HEK293T (cell line): ENCODE measurements around the gene PCDHGB2.
"Not testable (repeated sequence)": the region's sequence is repeated elsewhere in the genome, so short reads cannot be mapped to it uniquely, and the experiment has no call there.

Experiments
- CTCF ChIA-PET: fragments of 350-600 bp; formaldehyde crosslinking; extraction: SDS; loops from one replicate; lab custom pipeline; 2021; ENCODE audit warnings: antibody characterized with exemption, inconsistent platforms; lab: Yijun Ruan, JAX
- POLR2A ChIA-PET: fragments of 350-600 bp; formaldehyde crosslinking; extraction: SDS; loops from one replicate; lab custom pipeline; 2020; ENCODE audit warnings: antibody characterized with exemption, inconsistent platforms; lab: Yijun Ruan, JAX
- DNase-seq: peaks from one replicate; pipeline ENCODE4 v3.0.0; 2012; ENCODE audit warnings: mixed read lengths; ENCODE audit errors: extremely low spot score
- ARNT ChIP-seq: fragments of 450-650 bp; IDR thresholded peaks from 2 replicates; pipeline ENCODE4 v1.6.1; 2017; ENCODE audit warnings: mild to moderate bottlenecking
- BHLHE40 ChIP-seq: fragments of 450-650 bp; IDR thresholded peaks from 2 replicates; pipeline ENCODE4 v1.6.1; 2016; ENCODE audit warnings: mild to moderate bottlenecking, moderate library complexity, borderline replicate concordance
- CTBP1 ChIP-seq: fragments of 450-650 bp; IDR thresholded peaks from 2 replicates; pipeline ENCODE4 v1.6.1; 2016; ENCODE audit warnings: borderline replicate concordance
- ELF4 ChIP-seq: fragments of 450-650 bp; IDR thresholded peaks from 2 replicates; pipeline ENCODE4 v1.6.1; 2017; ENCODE audit warnings: antibody characterized with exemption
- FOXA1 ChIP-seq: fragments of 450-650 bp; IDR thresholded peaks from 2 replicates; pipeline ENCODE4 v1.6.1; 2016; ENCODE audit warnings: mild to moderate bottlenecking
- FOXK2 ChIP-seq: fragments of 450-650 bp; IDR thresholded peaks from 2 replicates; pipeline ENCODE4 v1.6.1; 2016; ENCODE audit warnings: mild to moderate bottlenecking
- FOXM1 ChIP-seq: fragments of 450-650 bp; IDR thresholded peaks from 2 replicates; pipeline ENCODE4 v1.6.1; 2017; ENCODE audit warnings: mild to moderate bottlenecking, borderline replicate concordance
- HDGF ChIP-seq: fragments of 450-650 bp; IDR thresholded peaks from 2 replicates; pipeline ENCODE4 v1.6.1; 2017; ENCODE audit warnings: antibody characterized with exemption, borderline replicate concordance
- L3MBTL2 ChIP-seq: fragments of 450-650 bp; conservative IDR thresholded peaks from 2 replicates; pipeline ENCODE4 v1.6.1; 2016; ENCODE audit warnings: mild to moderate bottlenecking
- LEF1 ChIP-seq: fragments of 450-650 bp; IDR thresholded peaks from 2 replicates; pipeline ENCODE4 v1.6.1; 2017; ENCODE audit warnings: mild to moderate bottlenecking, borderline replicate concordance
- NFRKB ChIP-seq: fragments of 450-650 bp; IDR thresholded peaks from 2 replicates; pipeline ENCODE4 v1.6.1; 2016; ENCODE audit warnings: mild to moderate bottlenecking, moderate library complexity
- PKNOX1 ChIP-seq: fragments of 450-650 bp; IDR thresholded peaks from 2 replicates; pipeline ENCODE4 v1.6.1; 2016
- SP1 ChIP-seq: fragments of 450-650 bp; IDR thresholded peaks from 2 replicates; pipeline ENCODE4 v1.6.1; 2017
- SUZ12 ChIP-seq: fragments of 450-650 bp; IDR thresholded peaks from 2 replicates; pipeline ENCODE4 v1.6.1; 2016; ENCODE audit warnings: mild to moderate bottlenecking
- TARDBP ChIP-seq: fragments of 450-650 bp; IDR thresholded peaks from 2 replicates; pipeline ENCODE4 v1.6.1; 2016
- ZNF384 ChIP-seq: fragments of 450-650 bp; IDR thresholded peaks from 2 replicates; pipeline ENCODE4 v1.6.1; 2016

Gene PCDHGB2

GRCh38 chr5:141399555-141400258 lies 39.9 kb downstream of the PCDHGB2 start:
- CTCF ChIA-PET: no interaction called here
- TF ChIP-seq ARNT (no peak), TARDBP (no peak), ELF4 (no peak), FOXK2 (no peak), HDGF (no peak), BHLHE40 (no peak)
- POLR2A ChIA-PET: no interaction called here
- no peak for DNase-seq

GRCh38 chr5:141402553-141403243 lies 42.9 kb downstream of the PCDHGB2 start, which contains the start of gene PCDHGA9:
Gene PCDHGA9, plus strand, starts transcription at chr5:141402778. Its CDS starts 175 bp downstream, at chr5:141402953.
- CTCF ChIA-PET: no interaction called here
- DNase-seq: peak; percentile 39
- POLR2A ChIA-PET: no interaction called here
- TF ChIP-seq LEF1: no peak
- TF ChIP-seq SUZ12: no peak
- TF ChIP-seq HDGF: no peak
- no peak for TF ChIP-seq ZNF384
- TF ChIP-seq FOXK2: no peak
- TF ChIP-seq BHLHE40: no peak
- TF ChIP-seq ARNT: no peak
- no peak for TF ChIP-seq ELF4
- no peak for TF ChIP-seq SP1
- TF ChIP-seq CTBP1: no peak
- TF ChIP-seq TARDBP: no peak
- TF ChIP-seq FOXM1: no peak
- TF ChIP-seq NFRKB: no peak
- no peak for TF ChIP-seq FOXA1
- no peak for TF ChIP-seq L3MBTL2
- TF ChIP-seq PKNOX1: no peak

GRCh38 chr5:141403387-141403786 lies 43.6 kb downstream of the PCDHGB2 start:
- DNase-seq: no peak
- ChIA-PET POLR2A (no interaction called here), CTCF (no interaction called here)
- TF ChIP-seq SP1 (no peak), L3MBTL2 (no peak)

GRCh38 chr5:141407790-141408505 lies 48.2 kb downstream of the PCDHGB2 start, which contains the start of gene PCDHGB6:
Gene PCDHGB6, plus strand, starts transcription at chr5:141408021. Its CDS starts 182 bp downstream, at chr5:141408203.
- DNase-seq, POLR2A ChIA-PET, CTCF ChIA-PET: not testable (repeated sequence)

- CTCF ChIA-PET: no interaction called here
- DNase-seq: no peak
- POLR2A ChIA-PET: no interaction called here
- TF ChIP-seq FOXA1: no peak
These were observed 50.0 kb downstream of the PCDHGB2 start for GRCh38 chr5:141409598-141410306.

- POLR2A ChIA-PET: no interaction called here
- CTCF ChIA-PET: interaction anchor here (0.7 kb wide), 1 partner anchor 104 kb away, joined by 8 read pairs; no protein-coding TSS in a partner anchor
- TF ChIP-seq SP1: no peak
- TF ChIP-seq SUZ12: no peak
- no peak for TF ChIP-seq FOXK2
- TF ChIP-seq BHLHE40: no peak
- no peak for TF ChIP-seq ELF4
- TF ChIP-seq ZNF384: no peak
- no peak for TF ChIP-seq PKNOX1
- no peak for TF ChIP-seq FOXA1
- no peak for TF ChIP-seq L3MBTL2
- TF ChIP-seq ARNT: no peak
- TF ChIP-seq FOXM1: no peak
- TF ChIP-seq LEF1: no peak
- TF ChIP-seq CTBP1: no peak
- no peak for TF ChIP-seq NFRKB
- TF ChIP-seq HDGF: no peak
- no peak for TF ChIP-seq TARDBP
- DNase-seq: no peak
These were observed 51.8 kb downstream of the PCDHGB2 start for GRCh38 chr5:141411575-141411974.
